PFSK-1 (cell line): ENCODE results near the gene RPP30.

Experiments used
- FOXP2 ChIP-seq: optimal IDR thresholded peaks from 2 replicates; pipeline ENCODE3; 2011; ENCODE audit warnings: borderline replicate concordance, control low read depth, inconsistent platforms; ENCODE audit not compliant: insufficient read depth; ENCODE audit errors: extremely low read length, extremely low read depth
- POLR2AphosphoS5 ChIP-seq: IDR thresholded peaks from 2 replicates; pipeline ENCODE4 v1.6.1; 2012; ENCODE audit warnings: low read depth, mild to moderate bottlenecking, control low read depth, low read length, moderate library complexity
- REST ChIP-seq, 2 experiments: IDR thresholded peaks; 2 replicates each; pipeline versions ENCODE4 v1.6.1 to v1.8.0; 2011 to 2012; ENCODE audit warnings: low read depth in 2 of 2, low read length in 2 of 2, control low read depth in 1 of 2, inconsistent platforms in 1 of 2, mild to moderate bottlenecking in 1 of 2, moderate library complexity in 1 of 2; ENCODE audit not compliant: insufficient read depth in 1 of 2
- SIN3A ChIP-seq: IDR thresholded peaks from 2 replicates; pipeline ENCODE4 v1.6.1; 2012; ENCODE audit warnings: mild to moderate bottlenecking, low read length, moderate library complexity, borderline replicate concordance; ENCODE audit not compliant: insufficient read depth

DNA sequence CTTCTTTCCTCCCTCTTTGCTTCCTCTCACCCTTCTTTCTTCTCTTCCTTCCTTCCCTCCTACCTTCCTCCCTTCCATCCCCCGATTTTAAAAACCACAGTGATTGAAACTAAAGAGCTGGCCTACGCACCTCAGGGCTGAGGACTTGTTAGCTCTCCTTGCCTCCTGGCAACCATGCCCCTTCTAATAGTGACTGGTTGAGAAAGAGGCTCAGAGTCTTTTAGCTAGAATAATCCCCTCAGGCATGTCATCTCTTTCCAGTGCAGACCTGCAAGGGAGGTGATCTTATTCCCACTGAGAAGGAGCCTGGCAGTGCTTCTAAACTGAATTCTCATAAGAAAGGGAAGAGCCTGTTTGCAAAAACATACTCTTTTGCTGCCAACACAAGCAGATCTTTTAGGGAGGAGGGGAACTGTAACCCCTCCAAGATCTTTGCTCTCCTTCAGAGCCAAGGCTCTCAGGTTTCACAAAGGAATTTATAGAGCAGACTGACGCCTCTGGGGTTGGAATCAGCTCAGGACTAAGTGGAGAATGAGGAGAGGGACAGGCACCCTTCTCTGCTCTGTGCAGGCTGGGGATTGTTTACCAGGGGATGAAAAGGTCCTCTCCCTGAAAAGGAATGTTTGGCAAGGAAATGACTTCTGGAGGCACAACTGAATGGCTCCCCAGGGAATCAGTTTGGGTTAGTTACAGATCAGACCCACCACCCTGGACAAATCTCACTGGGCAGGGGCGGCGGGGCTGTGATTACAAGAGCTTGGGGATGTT is 58.5 kb downstream of the RPP30 start:
- TF ChIP-seq SIN3A = no peak
- no peak for TF ChIP-seq FOXP2
- no peak for TF ChIP-seq REST (IDR thresholded peaks at IDR 0.05; ENCODE audit: insufficient read depth in 1 of 2, low read depth in 2 of 2, low read length in 2 of 2)
- TF ChIP-seq POLR2AphosphoS5 = no peak
